Fibroblast of mammary gland (primary cell): ENCODE results near the gene FCN1.

Experiments used
- DNase-seq: peaks from one replicate; pipeline ENCODE4 v3.0.0-alpha.2; 2010; ENCODE audit warnings: low read depth
- H3K4me3 ChIP-seq: 2 replicates; pipeline ENCODE4 v1.5.1; 2011; ENCODE audit warnings: low read depth, mild to moderate bottlenecking, low read length, moderate library complexity; ENCODE audit not compliant: control insufficient read depth
- TF ChIP-seq, protein P1 (sequence below): conservative IDR thresholded peaks from 2 replicates; pipeline ENCODE4 v1.5.1; 2011; ENCODE audit warnings: low read depth, low read length, inconsistent platforms; ENCODE audit not compliant: control insufficient read depth, insufficient read depth

FCN1 gene

DNA sequence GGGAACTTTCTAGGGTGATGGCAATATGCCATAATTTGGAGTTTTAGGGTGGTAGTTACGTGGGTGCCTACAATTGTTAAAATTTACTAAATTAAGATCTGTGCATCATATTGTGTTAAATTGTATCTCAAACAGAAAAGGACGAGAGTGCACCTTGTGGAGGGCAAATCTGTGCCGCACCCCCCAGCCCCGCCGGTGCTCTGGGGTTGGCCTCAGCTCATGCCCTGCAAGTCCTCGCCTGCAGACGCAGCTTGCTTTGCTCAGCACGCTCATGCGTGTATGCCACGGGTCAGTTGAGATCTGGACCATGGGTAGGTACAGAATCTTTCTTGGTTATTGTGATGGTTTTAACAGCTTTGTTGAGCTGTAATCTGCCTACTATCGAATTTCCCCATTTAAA is 33.7 kb upstream of the FCN1 start:
- TF ChIP-seq, protein P1, sequence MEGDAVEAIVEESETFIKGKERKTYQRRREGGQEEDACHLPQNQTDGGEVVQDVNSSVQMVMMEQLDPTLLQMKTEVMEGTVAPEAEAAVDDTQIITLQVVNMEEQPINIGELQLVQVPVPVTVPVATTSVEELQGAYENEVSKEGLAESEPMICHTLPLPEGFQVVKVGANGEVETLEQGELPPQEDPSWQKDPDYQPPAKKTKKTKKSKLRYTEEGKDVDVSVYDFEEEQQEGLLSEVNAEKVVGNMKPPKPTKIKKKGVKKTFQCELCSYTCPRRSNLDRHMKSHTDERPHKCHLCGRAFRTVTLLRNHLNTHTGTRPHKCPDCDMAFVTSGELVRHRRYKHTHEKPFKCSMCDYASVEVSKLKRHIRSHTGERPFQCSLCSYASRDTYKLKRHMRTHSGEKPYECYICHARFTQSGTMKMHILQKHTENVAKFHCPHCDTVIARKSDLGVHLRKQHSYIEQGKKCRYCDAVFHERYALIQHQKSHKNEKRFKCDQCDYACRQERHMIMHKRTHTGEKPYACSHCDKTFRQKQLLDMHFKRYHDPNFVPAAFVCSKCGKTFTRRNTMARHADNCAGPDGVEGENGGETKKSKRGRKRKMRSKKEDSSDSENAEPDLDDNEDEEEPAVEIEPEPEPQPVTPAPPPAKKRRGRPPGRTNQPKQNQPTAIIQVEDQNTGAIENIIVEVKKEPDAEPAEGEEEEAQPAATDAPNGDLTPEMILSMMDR, result no peak

DNA sequence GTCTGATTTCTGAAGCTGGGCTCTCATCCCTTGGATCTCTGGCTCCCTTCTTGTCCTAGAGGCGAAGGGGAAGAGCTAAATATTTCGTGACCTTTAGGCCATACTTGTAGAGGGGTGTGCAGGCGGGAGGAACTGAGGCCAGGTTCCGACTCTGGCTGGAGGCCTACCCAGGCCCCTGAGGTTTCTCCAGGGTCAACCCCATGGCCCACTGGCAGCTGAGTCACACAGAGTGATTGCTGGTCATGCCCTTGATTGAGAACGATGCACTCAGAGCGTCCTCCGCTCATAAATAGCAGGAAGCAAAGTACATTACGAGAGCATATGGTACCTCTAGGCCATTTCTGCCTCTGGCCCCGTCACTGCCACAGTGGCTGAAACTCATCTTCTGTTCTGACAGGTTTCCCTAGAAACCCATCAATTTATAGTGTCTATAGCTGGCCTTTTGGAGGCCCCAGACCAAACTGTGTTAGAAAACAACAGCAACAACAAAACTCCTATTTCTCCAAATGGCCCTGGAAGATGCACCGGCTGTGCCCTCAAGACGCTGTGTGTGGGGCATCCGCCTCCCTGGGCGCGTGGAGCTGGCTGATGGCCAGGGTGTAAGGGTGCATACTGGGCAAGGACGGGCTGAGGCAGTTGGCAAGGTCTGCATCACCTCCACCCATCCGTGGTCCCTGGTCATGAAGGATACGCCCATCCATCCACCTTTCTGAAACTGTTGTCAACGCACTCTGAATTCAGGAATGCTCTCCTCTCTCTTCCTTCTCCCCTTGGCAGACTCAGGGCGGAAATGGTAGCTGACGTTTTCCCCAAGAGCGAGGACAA is 32.9 kb upstream of the FCN1 start:
- DNase-seq, result no peak
- no peak overlapping the region for H3K4me3 ChIP-seq
- TF ChIP-seq, protein P1, result no peak

More for the DNA sequence above, 33.7 kb upstream of the FCN1 start:
- H3K4me3 ChIP-seq, result no peak overlapping the region
- no peak for DNase-seq

DNA sequence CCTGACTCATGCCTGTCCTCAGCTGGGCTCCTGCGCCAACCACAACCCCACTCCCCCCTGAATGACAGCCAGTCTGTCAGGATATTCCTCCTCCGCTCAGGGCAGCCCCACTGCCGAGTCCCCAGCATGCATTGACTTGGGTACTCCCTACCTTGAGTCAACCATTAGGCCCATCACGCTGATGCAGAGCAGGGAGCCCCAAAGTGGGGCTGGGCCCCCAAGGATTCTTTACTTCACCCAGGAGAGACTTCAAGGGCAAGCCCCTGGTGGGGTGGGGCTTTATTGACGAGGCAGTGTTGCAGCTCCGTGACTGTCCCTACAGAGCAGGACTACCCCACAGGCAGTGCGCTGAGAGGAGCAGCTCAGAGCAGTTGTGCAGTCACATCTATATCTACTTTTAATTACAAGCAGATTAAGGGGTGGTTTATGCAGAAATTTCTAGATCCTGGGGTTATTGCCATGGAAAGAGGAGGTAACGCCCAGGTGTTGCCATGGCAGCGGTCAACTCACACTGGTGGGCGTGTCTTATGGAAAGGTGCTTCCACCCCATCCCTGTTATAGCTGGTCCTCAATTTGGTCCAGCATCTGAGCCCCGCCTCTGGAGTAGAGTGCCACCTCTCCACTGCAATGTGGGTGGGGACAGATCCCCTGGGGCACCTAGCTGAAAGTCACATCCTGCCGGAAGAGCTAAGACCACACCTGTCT is 32.1 kb upstream of the FCN1 start:
- no peak for DNase-seq
- no peak overlapping the region for H3K4me3 ChIP-seq
- TF ChIP-seq, protein P1, result no peak

DNA sequence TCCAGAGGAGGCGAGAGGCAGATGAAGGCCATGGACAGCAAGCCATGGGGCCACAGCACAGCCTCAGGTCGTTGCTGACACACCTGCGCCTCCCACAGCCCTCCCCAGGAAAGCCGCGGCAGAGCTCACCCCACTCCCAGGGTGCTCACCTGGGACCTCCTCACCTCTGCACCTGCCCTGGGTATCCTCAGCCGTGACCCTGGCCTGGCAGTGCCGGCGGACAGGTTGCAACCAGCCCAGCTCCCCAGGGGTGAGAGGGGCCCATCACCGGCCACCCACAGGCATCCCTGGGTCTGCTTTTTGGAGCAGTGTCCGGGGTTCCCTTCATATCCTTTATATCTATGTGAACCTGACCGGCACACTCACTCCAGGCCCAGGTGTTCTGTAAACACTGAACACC is 30.4 kb upstream of the FCN1 start:
- no peak overlapping the region for H3K4me3 ChIP-seq
- no peak for DNase-seq
- TF ChIP-seq, protein P1, result no peak

DNA sequence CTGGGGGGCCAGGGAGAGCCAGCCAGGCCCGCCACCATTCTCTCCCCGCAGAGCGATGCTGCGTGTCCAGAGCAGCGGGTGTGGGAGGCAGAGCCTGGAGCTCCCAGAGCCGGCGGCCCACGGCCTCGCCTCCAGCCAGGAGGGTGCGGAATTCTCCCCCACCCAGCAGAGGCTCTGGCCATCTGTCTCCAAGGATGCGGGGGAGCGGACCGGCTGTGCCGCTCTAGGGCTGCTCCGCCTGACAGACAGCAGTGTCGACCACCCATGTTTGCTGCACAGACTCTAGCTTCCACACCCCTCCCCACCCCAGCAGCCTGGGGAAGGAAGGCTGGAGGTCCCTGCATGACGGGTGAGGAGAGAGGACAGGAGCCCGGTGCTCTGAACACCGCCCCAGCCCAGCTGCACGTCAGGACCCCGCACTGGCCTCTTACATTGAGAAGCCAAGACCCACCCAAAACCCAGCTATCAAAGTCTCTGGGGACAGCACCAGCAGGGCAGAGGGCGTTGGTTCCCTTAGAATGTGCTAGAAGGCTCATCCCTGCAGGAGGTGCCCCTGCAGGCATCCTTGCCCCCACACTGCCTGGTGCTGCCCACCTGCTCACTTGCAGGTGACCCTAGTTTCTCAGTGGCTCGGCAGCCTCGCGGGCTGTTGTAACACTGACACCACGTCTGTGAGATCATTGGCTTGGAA is 29.7 kb upstream of the FCN1 start:
- H3K4me3 ChIP-seq, result no peak overlapping the region
- TF ChIP-seq, protein P1, result no peak
- no peak for DNase-seq

DNA sequence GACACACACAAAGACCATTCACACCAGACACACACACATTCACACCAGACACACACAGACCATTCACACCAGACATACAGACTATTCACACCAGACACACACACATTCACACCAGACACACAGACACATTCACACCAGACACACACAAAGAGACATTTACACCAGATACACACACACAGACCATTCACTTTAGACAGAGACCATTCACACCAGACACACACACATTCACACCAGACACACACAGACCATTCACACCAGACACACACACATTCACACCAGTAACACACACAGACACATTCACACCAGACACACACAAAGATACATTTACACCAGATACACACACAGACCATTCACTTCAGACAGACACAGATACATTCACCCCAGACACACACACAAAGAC is 29.0 kb upstream of the FCN1 start:
- no peak overlapping the region for H3K4me3 ChIP-seq
- DNase-seq, result peak; percentile 2
- TF ChIP-seq, protein P1, result no peak
